Activated naive CD4-positive, alpha-beta T cell treated with anti-CD3 and anti-CD28 coated beads, Interleukin-2, amount 50 U/mL, for 16 hours (primary cell): ENCODE data around the gene METRNL.
"Not testable (repeated sequence)": the region's sequence is repeated elsewhere in the genome, so short reads cannot be mapped to it uniquely, and the experiment has no call there.

ENCODE experiments used
- DNase-seq: peaks from one replicate; pipeline ENCODE4 v3.0.0-alpha.2; 2020

Gene METRNL

GRCh38 chr17:83079352-83079747, at the start of gene METRNL:
METRNL (plus strand) TSS chr17:83079609; CDS start chr17:83079816, 207 bp downstream.
- peak; percentile 40 for DNase-seq

DNA sequence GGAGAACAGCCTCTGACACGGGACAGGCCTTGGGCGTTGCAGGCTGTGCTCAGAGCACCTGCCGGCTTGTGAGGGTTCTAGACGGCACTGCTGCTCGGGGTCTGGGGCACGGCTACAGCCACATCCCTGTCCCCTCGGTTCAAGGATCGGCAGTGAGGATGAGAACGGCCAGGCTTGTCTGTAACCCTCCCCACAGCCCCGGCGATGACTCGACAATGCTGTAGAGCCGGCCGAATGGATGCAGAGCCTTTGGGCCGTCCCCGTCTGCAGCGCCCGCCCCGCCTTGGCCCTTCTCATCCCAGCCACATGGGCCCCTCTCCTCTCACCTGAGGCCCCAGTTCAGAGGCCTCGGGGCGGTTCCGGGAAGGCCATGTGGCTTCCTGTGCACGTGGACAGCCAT, 49.0 kb upstream of the METRNL start:
- no peak for DNase-seq

DNA sequence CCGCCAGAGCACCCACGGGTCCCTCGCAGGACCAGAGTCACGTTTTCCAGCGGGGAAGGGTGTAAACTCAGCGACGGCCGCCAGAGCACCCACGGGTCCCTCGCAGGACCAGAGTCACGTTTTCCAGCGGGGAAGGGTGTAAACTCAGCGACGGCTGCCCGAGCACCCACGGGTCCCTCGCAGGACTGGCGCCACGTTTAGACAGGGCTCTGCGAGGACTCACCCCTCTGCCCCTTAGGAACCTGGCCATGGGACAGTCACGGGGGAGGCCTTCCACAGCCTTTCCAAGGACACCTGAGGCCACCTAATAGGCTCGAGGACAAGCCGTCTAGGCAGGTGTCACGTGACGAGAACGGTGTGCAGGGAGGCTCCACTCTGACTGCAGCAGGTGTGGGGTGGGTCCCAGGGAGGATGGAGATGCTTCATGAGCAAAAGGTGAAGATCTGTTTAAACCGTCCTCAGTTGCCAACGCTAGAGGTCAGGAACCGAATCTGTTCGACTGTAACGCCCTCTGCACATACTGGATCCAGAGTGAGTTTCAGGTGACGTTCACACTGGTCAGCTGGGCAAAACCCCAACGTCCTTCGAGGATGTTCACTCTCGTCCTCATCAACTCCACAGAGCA, 48.0 kb upstream of the METRNL start:
- DNase-seq = no peak

GRCh38 chr17:83031946-83032451, 47.4 kb upstream of the METRNL start:
- not testable (repeated sequence) for DNase-seq

DNA sequence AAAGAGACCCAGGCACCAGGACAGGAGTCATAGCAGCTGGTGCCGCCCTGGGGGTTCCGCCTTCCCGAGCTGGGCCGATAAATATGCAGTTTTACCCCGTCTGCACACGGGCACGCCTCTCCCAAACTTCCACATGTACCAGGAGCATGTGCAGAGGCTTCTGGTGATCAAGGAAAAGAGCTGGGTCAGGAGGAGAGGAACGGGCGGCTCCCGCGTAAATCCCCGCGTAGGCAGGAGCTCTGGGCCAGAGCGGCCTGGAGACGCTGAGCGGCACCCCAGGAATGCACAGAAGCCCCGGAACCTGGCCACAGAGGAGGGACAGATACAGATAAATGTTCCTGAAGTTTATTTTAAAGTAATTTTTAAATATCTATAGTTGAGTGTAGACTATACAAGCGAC, 46.6 kb upstream of the METRNL start:
- no peak for DNase-seq

DNA sequence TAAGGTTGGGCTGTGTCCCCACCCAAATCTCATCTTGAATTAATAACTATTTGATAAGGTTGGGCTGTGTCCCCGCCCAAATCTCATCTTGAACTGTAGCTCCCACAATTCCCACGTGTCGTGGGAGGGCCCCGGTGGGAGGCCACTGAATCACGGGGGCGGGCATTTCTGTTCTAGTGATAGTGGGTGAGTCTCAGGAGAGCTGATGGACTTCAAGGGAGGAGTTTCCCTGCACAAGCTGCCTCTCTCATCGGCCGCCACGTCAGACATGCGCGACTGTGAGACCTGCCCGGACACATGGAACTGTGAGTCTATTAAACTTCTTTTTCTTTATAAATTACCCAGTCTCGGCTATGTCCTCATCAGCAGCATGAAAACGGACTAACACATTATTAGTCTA, 44.9 kb upstream of the METRNL start:
- DNase-seq = no peak

DNA sequence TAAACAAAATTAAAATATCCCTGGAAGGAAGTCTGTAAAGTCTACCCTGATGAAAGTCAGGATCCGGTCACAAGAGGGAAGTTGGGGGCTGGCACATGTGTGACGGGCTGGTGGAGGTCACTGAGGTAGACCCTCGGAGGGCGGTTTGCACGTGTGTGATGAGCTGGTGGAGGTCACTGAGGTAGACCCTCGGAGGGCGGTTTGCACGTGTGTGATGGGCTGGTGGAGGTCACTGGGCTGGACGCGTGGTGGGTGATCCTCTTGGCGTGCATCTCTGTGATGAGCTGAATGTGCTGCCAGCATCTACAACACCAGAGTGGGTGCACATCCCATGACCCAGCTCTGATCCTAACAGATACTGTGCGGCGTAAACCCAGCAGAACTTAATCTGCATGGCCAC, 43.7 kb upstream of the METRNL start:
- no peak for DNase-seq

DNA sequence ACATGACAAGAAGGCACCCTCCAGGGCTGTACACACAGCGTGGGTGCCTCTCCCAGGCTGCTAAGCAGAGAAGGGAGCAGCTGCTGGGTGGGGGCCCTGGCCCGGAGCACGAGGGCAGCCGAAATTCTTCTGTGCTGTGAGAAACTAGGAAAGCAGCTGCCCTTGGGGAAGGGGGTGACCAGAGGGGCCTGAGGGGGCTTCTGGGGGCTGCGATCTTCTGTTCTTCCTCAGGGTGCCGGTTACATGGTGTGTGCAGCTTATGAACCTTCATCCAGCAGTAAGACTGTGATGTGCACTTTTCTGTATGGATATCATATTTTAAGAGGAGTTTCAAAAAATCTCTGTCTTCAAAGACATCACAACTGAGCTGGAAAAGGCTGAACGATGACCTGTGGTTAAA, 43.2 kb upstream of the METRNL start:
- DNase-seq = no peak

GRCh38 chr17:83036666-83037065, 42.7 kb upstream of the METRNL start:
- no peak for DNase-seq

GRCh38 chr17:83037084-83037873, 42.1 kb upstream of the METRNL start:
- no peak for DNase-seq

- DNase-seq = no peak
These were observed 41.6 kb upstream of the METRNL start for GRCh38 chr17:83037874-83038165.

DNA sequence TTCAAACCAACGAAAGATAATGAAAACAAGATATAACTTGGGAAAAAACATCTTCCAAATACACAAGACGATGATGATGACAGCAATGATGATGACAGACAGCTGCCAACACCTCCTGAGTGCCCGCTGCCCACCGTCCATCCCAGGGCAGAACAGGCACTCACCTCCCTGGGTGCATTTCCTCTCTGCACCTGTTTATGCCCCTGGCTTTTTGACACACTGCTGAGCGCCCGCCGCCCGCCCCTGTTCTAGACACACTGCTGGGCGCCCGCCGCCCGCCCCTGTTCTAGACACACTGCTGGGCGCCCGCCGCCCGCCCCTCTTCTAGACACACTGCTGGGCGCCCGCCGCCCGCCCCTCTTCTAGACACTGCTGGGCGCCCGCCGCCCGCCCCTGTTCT, 40.4 kb upstream of the METRNL start:
- not testable (repeated sequence) for DNase-seq

GRCh38 chr17:83041305-83041704, 38.1 kb upstream of the METRNL start:
- DNase-seq = no peak

- no peak for DNase-seq
These were observed 36.8 kb upstream of the METRNL start for GRCh38 chr17:83042522-83043158.

GRCh38 chr17:83044479-83044878, 34.9 kb upstream of the METRNL start:
- not testable (repeated sequence) for DNase-seq

- DNase-seq = no peak
These were observed 32.8 kb upstream of the METRNL start for GRCh38 chr17:83046448-83047181.

DNA sequence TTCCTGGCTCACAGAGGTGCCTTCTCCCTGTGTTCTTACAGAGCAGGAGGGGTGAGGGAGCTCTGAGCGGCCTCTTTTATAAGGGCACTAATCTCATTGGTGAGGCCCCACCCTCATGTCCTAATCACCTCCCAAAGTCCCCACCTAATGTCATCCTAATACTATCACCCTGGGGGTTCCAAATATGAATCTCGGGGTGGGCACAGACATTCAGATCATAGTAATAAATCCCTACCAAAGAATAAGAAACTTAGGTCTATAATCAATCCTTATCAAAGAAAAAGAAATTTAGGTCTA, 32.3 kb upstream of the METRNL start:
- no peak for DNase-seq

DNA sequence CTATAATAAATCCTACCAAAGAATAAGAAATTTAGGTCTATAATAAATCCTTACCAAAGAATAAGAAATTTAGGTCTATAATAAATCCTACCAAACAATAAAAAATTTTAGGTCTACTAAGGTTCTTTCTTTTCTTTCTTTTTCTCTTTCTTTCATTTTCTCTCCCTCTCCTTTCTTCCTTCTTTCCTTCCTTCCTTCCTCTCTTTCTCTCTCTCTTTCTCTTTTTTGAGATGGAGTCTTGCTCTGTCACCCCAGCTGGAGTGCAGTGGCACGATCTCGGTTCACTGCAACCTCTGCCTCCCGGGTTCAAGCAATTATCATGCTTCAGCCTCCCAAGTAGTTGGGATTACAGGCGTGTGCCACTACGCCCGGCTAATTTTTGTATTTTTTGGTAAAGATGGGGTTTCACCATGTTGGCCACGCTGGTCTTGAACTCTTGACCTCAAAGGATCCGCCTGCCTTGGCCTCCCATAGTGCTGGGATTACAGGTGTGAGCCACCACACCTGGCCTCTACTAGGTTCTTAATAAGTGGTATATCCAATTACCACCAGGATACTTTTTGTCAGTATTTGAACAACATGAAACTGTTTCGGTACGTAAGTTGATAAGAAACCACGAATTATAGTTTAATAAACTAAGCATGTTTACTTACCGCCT, 31.5 kb upstream of the METRNL start:
- DNase-seq = not testable (repeated sequence)

DNA sequence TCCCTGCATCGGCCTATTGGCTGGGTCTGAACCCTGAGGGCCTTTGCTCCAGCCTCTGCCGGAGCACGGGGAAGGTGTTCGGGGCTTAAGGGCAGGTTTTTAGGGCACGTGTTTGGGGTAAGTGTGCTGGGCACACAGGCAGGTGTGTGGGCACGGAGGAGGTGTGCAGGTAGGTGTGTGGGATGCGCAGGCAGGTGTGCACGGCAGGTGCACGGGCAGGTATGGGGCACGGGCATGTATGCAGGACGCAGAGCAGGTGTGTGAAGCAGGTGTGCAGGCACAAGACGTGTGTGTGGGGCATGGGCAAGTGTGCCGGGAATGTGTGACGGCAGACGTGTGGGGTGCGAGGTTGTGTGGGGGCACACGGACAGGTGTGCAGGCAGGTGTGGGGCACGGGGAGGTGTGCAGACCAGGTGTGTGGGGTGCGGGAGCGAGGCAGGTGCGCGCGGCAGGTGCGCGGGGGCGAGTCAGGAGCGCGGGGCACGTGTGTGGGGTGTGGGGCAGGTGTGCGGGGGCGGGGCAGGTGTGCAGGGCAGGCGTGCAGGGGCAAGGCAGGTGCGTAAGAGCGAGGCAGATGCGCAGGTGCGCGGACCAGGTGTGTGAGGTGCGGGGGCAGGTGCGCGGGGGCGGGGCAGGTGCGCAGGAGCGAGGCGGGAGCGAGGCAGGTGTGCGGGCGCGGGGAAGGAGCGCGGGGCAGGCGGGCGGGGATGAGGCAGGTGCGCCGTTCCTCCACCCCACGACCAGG, 28.6 kb upstream of the METRNL start:
- DNase-seq = no peak

- peak; percentile 96 for DNase-seq
These were observed 27.8 kb upstream of the METRNL start for GRCh38 chr17:83051396-83052240.

DNA sequence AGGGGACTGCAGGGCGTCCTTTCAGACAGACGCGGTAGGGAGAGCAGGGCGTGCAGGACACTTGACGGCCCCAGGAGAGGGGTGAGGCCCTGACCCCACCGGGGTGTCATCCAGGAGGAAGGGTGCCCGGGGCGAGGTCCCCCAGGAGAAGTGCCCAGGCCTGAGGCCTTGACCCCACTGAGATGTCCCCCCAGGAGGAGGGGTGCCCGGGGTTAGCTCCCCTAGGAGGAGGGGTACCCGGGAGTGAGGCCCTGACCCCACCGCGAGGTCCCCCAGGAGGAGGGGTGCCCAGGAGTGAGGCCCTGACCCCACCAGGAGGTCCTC, 27.2 kb upstream of the METRNL start:
- no peak for DNase-seq
